Measurements from ENCODE around the gene NFATC1.

The NFATC1 gene

GRCh38 chr18:79434607-79435401, 39.1 kb downstream of the NFATC1 start:
- no peaks in the 10 kb centered on the region for H3K36me3 ChIP-seq (ENCODE audit: control insufficient read depth, insufficient read depth, low read length)
- H3K9me3 ChIP-seq (ENCODE audit: control insufficient read depth, low read length): no peaks in the 10 kb centered on the region
- H3K27me3 ChIP-seq (ENCODE audit: control insufficient read depth, insufficient read depth, low read length): no peaks in the 10 kb centered on the region
- no peaks in the 10 kb centered on the region for H3K4me1 ChIP-seq (ENCODE audit: control insufficient read depth, insufficient read depth, low read length)
- no peak overlapping the region for H3K9ac ChIP-seq (ENCODE audit: low read length)
- H3K4me3 ChIP-seq (ENCODE audit: low read length): no peak overlapping the region

DNA sequence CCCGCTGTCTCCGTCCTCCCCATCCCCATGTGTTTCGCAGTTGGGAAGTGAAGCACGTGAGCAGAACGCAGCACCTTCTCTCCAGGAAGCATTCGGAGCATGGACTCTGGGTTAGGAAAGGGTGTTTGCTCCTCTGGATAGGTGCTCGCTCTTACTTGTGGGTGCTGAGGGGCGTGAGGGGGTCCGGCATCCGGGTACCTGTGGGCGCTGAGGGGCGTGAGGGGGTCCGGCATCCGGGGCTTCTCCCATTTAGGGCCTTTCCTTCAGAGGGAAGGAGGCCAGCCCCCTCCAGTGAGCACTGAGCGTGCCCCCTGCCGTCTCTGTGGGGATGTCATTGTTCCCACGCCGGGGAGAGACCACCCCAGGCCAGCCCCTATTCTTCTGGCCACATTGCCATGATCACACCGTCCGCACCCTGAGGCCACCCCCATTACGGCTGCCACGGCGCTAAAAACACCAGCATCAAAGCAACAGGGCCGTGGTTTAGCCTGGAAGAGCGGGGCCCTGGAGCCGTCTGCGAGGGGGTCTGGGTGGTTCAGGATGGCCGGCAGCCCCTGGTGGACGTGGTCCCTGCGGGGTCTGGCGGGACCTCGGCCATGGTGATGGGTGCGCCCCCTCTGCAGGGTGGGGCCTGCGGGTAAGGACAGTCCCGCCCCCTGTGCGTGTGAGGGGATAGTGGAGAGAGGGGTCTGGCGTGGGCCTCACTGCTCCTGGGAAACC, 41.0 kb downstream of the NFATC1 start:
- Histone ChIP-seq H3K36me3 (ENCODE audit: control insufficient read depth, insufficient read depth, low read length) (no peaks in the 10 kb centered on the region), H3K27me3 (ENCODE audit: control insufficient read depth, insufficient read depth, low read length) (no peaks in the 10 kb centered on the region), H3K4me3 (ENCODE audit: low read length) (no peak overlapping the region), H3K4me1 (ENCODE audit: control insufficient read depth, insufficient read depth, low read length) (peaks cover 13% of the 10 kb centered on the region), H3K9me3 (ENCODE audit: control insufficient read depth, low read length) (no peaks in the 10 kb centered on the region), H3K9ac (ENCODE audit: low read length) (no peak overlapping the region)

- Histone ChIP-seq H3K27me3 (ENCODE audit: control insufficient read depth, insufficient read depth, low read length) (no peaks in the 10 kb centered on the region), H3K36me3 (ENCODE audit: control insufficient read depth, insufficient read depth, low read length) (no peaks in the 10 kb centered on the region), H3K9ac (ENCODE audit: low read length) (no peak overlapping the region), H3K4me1 (ENCODE audit: control insufficient read depth, insufficient read depth, low read length) (peaks cover 13% of the 10 kb centered on the region), H3K4me3 (ENCODE audit: low read length) (no peak overlapping the region), H3K9me3 (ENCODE audit: control insufficient read depth, low read length) (no peaks in the 10 kb centered on the region)
Measured at GRCh38 chr18:79438089-79438897, 42.6 kb downstream of the NFATC1 start.

- H3K4me3 ChIP-seq (ENCODE audit: low read length): no peak overlapping the region
- H3K27me3 ChIP-seq (ENCODE audit: control insufficient read depth, insufficient read depth, low read length): no peaks in the 10 kb centered on the region
- H3K4me1 ChIP-seq (ENCODE audit: control insufficient read depth, insufficient read depth, low read length): peaks cover 13% of the 10 kb centered on the region
- no peak overlapping the region for H3K9ac ChIP-seq (ENCODE audit: low read length)
- no peaks in the 10 kb centered on the region for H3K9me3 ChIP-seq (ENCODE audit: control insufficient read depth, low read length)
- H3K36me3 ChIP-seq (ENCODE audit: control insufficient read depth, insufficient read depth, low read length): no peaks in the 10 kb centered on the region
Measured at GRCh38 chr18:79438898-79439627, 43.3 kb downstream of the NFATC1 start.

DNA sequence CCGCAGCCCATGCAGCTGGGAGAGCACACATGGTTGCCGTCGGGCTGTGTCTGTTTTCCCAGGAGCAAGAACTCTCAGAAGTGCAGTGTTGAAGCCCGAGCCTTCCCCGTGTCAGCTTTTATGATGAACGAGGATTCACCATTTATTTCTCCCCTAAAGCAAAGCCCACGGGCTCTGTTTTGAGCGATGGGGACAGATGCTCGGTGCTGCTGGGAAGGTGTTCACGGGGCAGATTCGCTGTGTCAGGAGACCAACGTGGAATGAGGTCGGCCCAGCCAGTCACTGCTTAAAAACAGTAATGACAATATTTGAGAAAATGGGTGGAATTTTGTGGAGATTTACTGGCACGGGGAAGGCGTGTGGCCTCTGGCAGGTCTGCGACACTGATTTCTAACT, 43.9 kb downstream of the NFATC1 start:
- no peaks in the 10 kb centered on the region for H3K9me3 ChIP-seq (ENCODE audit: control insufficient read depth, low read length)
- H3K9ac ChIP-seq (ENCODE audit: low read length): no peak overlapping the region
- H3K4me1 ChIP-seq (ENCODE audit: control insufficient read depth, insufficient read depth, low read length): peaks cover 13% of the 10 kb centered on the region
- H3K4me3 ChIP-seq (ENCODE audit: low read length): no peak overlapping the region
- H3K27me3 ChIP-seq (ENCODE audit: control insufficient read depth, insufficient read depth, low read length): no peaks in the 10 kb centered on the region
- H3K36me3 ChIP-seq (ENCODE audit: control insufficient read depth, insufficient read depth, low read length): no peaks in the 10 kb centered on the region

- no peaks in the 10 kb centered on the region for H3K9me3 ChIP-seq (ENCODE audit: control insufficient read depth, low read length)
- H3K4me1 ChIP-seq (ENCODE audit: control insufficient read depth, insufficient read depth, low read length): peaks cover 13% of the 10 kb centered on the region
- H3K27me3 ChIP-seq (ENCODE audit: control insufficient read depth, insufficient read depth, low read length): no peaks in the 10 kb centered on the region
- no peak overlapping the region for H3K9ac ChIP-seq (ENCODE audit: low read length)
- H3K36me3 ChIP-seq (ENCODE audit: control insufficient read depth, insufficient read depth, low read length): no peaks in the 10 kb centered on the region
- no peak overlapping the region for H3K4me3 ChIP-seq (ENCODE audit: low read length)
Measured at GRCh38 chr18:79440316-79441110, 44.8 kb downstream of the NFATC1 start.

- H3K27me3 ChIP-seq (ENCODE audit: control insufficient read depth, insufficient read depth, low read length): no peaks in the 10 kb centered on the region
- no peaks in the 10 kb centered on the region for H3K9me3 ChIP-seq (ENCODE audit: control insufficient read depth, low read length)
- no peak overlapping the region for H3K4me3 ChIP-seq (ENCODE audit: low read length)
- no peaks in the 10 kb centered on the region for H3K36me3 ChIP-seq (ENCODE audit: control insufficient read depth, insufficient read depth, low read length)
- H3K9ac ChIP-seq (ENCODE audit: low read length): no peak overlapping the region
- peaks cover 13% of the 10 kb centered on the region for H3K4me1 ChIP-seq (ENCODE audit: control insufficient read depth, insufficient read depth, low read length)
Measured at GRCh38 chr18:79441420-79441819, 45.7 kb downstream of the NFATC1 start.

DNA sequence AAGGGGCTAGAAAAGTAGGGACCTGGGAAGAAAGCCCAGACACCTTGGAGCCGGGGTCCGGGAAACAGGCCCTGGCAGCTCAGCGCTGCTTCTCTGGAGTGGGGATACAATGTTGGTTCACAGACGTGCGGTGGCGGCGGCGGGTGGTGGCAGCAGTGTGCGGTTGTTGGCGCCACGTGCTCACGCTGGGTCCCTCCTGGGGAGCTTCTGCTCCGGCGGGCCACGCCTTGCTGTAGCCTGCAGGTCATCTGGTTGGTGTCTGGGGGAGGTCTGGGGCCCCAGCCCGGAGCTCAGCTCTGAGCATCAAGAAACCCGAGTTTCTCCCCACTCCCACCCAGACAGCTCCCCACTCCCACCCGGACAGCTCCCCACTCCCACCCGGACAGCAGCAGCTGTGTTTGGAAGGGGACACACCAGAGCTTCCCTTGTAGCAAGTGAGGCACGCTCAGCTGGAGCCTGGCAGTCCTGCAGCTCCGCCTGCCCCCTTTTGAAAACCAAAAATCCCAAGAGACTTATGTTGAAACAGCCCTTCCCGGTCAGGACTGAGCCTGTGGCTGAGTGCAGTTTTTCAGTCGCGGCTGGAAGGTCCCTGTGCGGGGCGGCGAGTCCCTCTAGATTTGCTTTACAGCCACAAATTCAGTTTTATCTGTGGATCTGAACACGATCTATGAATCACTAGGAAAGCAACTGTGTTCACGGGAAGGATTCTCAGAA, 46.9 kb downstream of the NFATC1 start:
- Histone ChIP-seq H3K9ac (ENCODE audit: low read length) (no peak overlapping the region), H3K4me3 (ENCODE audit: low read length) (no peak overlapping the region), H3K27me3 (ENCODE audit: control insufficient read depth, insufficient read depth, low read length) (no peaks in the 10 kb centered on the region), H3K36me3 (ENCODE audit: control insufficient read depth, insufficient read depth, low read length) (no peaks in the 10 kb centered on the region), H3K9me3 (ENCODE audit: control insufficient read depth, low read length) (no peaks in the 10 kb centered on the region), H3K4me1 (ENCODE audit: control insufficient read depth, insufficient read depth, low read length) (peaks cover 13% of the 10 kb centered on the region)

DNA sequence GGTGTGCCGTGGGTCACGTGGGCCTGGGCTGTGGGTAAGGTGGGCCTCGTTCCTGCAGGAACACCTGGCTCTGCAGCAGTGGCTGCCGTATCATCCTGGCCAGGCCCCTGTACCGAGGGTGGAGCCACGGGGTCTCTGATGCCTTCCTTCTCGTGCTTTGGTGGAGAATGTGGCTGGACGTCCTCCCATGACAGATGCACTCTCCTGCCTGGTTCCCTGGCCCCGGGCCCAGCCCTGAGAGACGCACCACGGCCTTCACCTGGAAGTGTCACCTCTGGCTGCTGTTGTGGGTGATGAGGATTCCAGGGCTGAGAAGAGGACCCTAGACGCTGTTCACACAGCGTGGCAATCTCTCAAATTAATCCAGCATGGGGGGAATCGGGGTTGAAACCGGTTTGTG, 49.5 kb downstream of the NFATC1 start:
- Histone ChIP-seq H3K9ac (ENCODE audit: low read length) (no peak overlapping the region), H3K4me3 (ENCODE audit: low read length) (no peak overlapping the region), H3K36me3 (ENCODE audit: control insufficient read depth, insufficient read depth, low read length) (no peaks in the 10 kb centered on the region), H3K4me1 (ENCODE audit: control insufficient read depth, insufficient read depth, low read length) (peaks cover 11% of the 10 kb centered on the region), H3K27me3 (ENCODE audit: control insufficient read depth, insufficient read depth, low read length) (no peaks in the 10 kb centered on the region), H3K9me3 (ENCODE audit: control insufficient read depth, low read length) (no peaks in the 10 kb centered on the region)

DNA sequence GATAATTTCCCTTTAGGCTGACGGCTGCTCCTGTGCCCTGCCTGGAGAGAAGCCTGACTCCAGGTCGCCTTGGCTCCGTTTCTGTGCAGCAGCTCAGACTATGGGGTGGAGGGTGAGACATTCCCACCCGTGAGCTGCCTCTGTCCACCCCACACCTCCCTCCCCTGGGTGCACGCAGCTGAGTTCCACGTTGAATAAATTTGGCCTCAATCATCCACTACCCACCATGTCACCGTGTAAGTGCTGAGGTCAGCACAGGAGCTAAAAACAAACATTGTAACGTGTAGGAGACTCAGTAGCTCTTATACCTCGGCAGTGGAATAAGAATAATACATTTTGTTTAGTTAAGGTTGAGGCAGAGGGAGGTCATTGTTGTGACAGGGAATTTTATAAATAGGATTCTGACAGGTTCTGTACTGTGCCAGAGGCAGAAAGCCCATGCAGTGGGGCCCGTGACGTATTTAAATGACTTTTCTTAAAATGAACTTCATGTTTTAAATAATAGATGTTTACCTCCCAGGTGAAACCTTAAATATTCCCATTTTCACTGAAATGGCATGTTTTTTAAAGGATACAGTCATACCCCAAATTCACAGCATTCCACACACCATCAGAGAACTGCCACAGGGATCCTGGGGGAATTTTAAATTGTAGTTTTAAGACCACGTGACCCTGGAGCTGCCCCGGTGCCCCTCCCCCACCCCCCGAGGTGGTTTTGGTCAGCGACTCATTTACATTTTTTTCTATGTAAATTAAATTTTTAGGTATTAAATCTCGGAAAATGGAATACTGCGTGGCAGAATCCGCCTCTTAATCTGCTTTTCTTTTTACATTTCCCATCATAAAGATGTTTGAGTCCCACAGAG, 50.2 kb downstream of the NFATC1 start:
- Histone ChIP-seq H3K36me3 (ENCODE audit: control insufficient read depth, insufficient read depth, low read length) (no peaks in the 10 kb centered on the region), H3K9me3 (ENCODE audit: control insufficient read depth, low read length) (no peaks in the 10 kb centered on the region), H3K4me1 (ENCODE audit: control insufficient read depth, insufficient read depth, low read length) (peaks cover 4% of the 10 kb centered on the region), H3K27me3 (ENCODE audit: control insufficient read depth, insufficient read depth, low read length) (no peaks in the 10 kb centered on the region), H3K4me3 (ENCODE audit: low read length) (no peak overlapping the region), H3K9ac (ENCODE audit: low read length) (no peak overlapping the region)
